SH-SY5Y (cell line): Measurements from ENCODE around the gene CPNE4.

ENCODE experiments used
- GATA2 ChIP-seq: IDR thresholded peaks from 2 replicates; pipeline ENCODE4 v1.6.1; 2011; ENCODE audit warnings: mild to moderate bottlenecking, low read depth, low read length
- GATA3 ChIP-seq: IDR thresholded peaks from 2 replicates; pipeline ENCODE4 v1.6.1; 2011; ENCODE audit warnings: low read depth, mild to moderate bottlenecking, low read length, moderate library complexity

- TF ChIP-seq GATA2: 0 out of 2 replicates have a peak, but pooled peaks have one; percentile 24
- TF ChIP-seq GATA3: no peak
Measured at GRCh38 chr3:132034486-132035464, at the start of gene CPNE4.
